Smooth muscle cell (in vitro differentiated cells): ENCODE results near the gene WDR5. TPM values are rescaled to one million over a fixed set of nuclear protein-coding genes. Genes with fewer than 3 reads are reported as not detected.

Experiments used
- DNase-seq: peaks from one replicate; lab custom pipeline; 2025; ENCODE audit not compliant: unreplicated experiment; lab: John Stamatoyannopoulos, UW
- H2AFZ ChIP-seq: fragments of 200-600 bp; sonication (generic); 2 replicates; pipeline ENCODE4 v1.6.0; 2016; ENCODE audit warnings: antibody characterized with exemption, low read depth, mild to moderate bottlenecking
- H3F3A ChIP-seq: fragments of 200-600 bp; sonication (generic); 2 replicates; pipeline ENCODE4 v1.6.0; 2017; ENCODE audit warnings: antibody characterized with exemption, low read depth
- H3K27ac ChIP-seq: fragments of 200-600 bp; sonication (generic); 2 replicates; pipeline ENCODE4 v1.5.1; 2016; ENCODE audit warnings: low read depth, mild to moderate bottlenecking
- H3K27me3 ChIP-seq: fragments of 200-600 bp; sonication (generic); 2 replicates; pipeline ENCODE4 v1.6.1; 2016; ENCODE audit warnings: low read depth, mild to moderate bottlenecking
- H3K36me3 ChIP-seq: fragments of 200-600 bp; sonication (generic); 2 replicates; pipeline ENCODE4 v1.5.1; 2016; ENCODE audit warnings: low read depth
- H3K4me1 ChIP-seq: fragments of 200-600 bp; sonication (generic); 2 replicates; pipeline ENCODE4 v1.5.1; 2016; ENCODE audit warnings: low read depth
- H3K4me2 ChIP-seq: fragments of 200-600 bp; sonication (generic); 2 replicates; pipeline ENCODE4 v1.6.0; 2016; ENCODE audit warnings: mild to moderate bottlenecking
- H3K4me3 ChIP-seq: fragments of 200-600 bp; sonication (generic); 2 replicates; pipeline ENCODE4 v1.5.1; 2016; ENCODE audit warnings: mild to moderate bottlenecking
- H3K79me2 ChIP-seq: fragments of 200-600 bp; sonication (generic); 2 replicates; pipeline ENCODE4 v1.6.0; 2016; ENCODE audit warnings: low read depth, mild to moderate bottlenecking
- H3K9ac ChIP-seq: fragments of 200-600 bp; sonication (generic); 2 replicates; pipeline ENCODE4 v1.6.0; 2016; ENCODE audit warnings: low read depth
- H3K9me3 ChIP-seq: fragments of 200-600 bp; sonication (generic); replicated peaks from 2 replicates; pipeline ENCODE4 v1.5.1; 2016; ENCODE audit warnings: low read depth
- H4K20me1 ChIP-seq: fragments of 200-600 bp; sonication (generic); 2 replicates; pipeline ENCODE4 v1.6.0; 2016; ENCODE audit warnings: low read depth
- CTCF ChIP-seq: fragments of 200-600 bp; sonication (generic); IDR thresholded peaks from 2 replicates; pipeline ENCODE4 v1.5.1; 2017; ENCODE audit warnings: borderline replicate concordance, mild to moderate bottlenecking, antibody characterized with exemption; ENCODE audit not compliant: insufficient read depth, poor library complexity, severe bottlenecking
- WGBS: methylation state at CpG from one replicate; pipeline ENCODE4 v1.1.7; 2016; ENCODE audit warnings: low lambda C conversion rate; 5-methylcytosine and 5-hydroxymethylcytosine counted together
- polyA plus RNA-seq: library from polyadenylated mRNA; unstranded; fragments of >200 nt; fragmentation: Nextera tagmentation; extraction: Ambion mirVana; gene quantifications from 2 replicates; pipeline ENCODE4 v1.2.1, GENCODE V29; 2016
- total RNA-seq: library from RNA; depleted of rRNA; stranded (reverse); fragments of >200 nt; gene quantifications from 2 replicates; pipeline ENCODE4 v1.2.3, GENCODE V29; 2014

Gene WDR5
- total and polyA plus RNA-seq, 2 experiments from 2014 or later = 9.8 to 15.7 TPM

GRCh38 chr9:134187891-134188385, 52.1 kb downstream of the WDR5 start:
- no peaks in the 10 kb centered on the region for H3K36me3 ChIP-seq
- H3K27me3 ChIP-seq = no peaks in the 10 kb centered on the region
- no peaks in the 10 kb centered on the region for H3K4me1 ChIP-seq
- WGBS = 94% methylated on average over 12 of the region's 12 CpGs
- no peaks in the 10 kb centered on the region for H3K9me3 ChIP-seq
- H3K9ac ChIP-seq = no peak overlapping the region
- H4K20me1 ChIP-seq = no peaks in the 10 kb centered on the region
- H3K4me3 ChIP-seq = no peak overlapping the region
- no peak for DNase-seq
- H3F3A ChIP-seq = no peaks in the 10 kb centered on the region
- no peak overlapping the region for H3K4me2 ChIP-seq
- no peak overlapping the region for H3K27ac ChIP-seq
- H2AFZ ChIP-seq = no peak overlapping the region
- TF ChIP-seq CTCF = no peak
- H3K79me2 ChIP-seq = no peaks in the 10 kb centered on the region

- H3K27me3 ChIP-seq = no peaks in the 10 kb centered on the region
- H3K4me1 ChIP-seq = no peaks in the 10 kb centered on the region
- no peaks in the 10 kb centered on the region for H3F3A ChIP-seq
- H3K9me3 ChIP-seq = no peaks in the 10 kb centered on the region
- no peak overlapping the region for H3K27ac ChIP-seq
- no peak overlapping the region for H3K4me3 ChIP-seq
- no peak for DNase-seq
- H3K4me2 ChIP-seq = no peak overlapping the region
- no peaks in the 10 kb centered on the region for H4K20me1 ChIP-seq
- no peak overlapping the region for H2AFZ ChIP-seq
- H3K36me3 ChIP-seq = no peaks in the 10 kb centered on the region
- TF ChIP-seq CTCF = no peak
- no peaks in the 10 kb centered on the region for H3K79me2 ChIP-seq
- H3K9ac ChIP-seq = no peak overlapping the region
- 78% methylated on average over 23 of the region's 23 CpGs for whole genome bisulfite sequencing
Measured at GRCh38 chr9:134188386-134189144, 52.7 kb downstream of the WDR5 start.

DNA sequence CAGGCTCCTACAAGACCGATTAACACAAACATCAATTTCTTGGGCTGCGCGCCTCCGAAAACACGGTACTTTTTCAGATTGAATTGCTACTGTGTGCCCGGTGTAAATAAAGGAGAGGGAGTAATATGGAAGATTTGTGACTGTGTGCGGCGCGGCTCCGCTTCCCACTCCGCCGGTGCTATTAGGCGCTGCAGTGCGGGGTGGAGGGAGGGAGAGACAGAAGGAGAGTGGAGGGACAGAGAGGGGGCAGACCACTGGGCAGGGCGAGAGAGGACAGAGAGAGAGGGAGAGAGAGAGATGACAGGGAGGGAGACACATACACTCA, 53.2 kb downstream of the WDR5 start:
- H3K79me2 ChIP-seq = no peaks in the 10 kb centered on the region
- H3K27me3 ChIP-seq = no peaks in the 10 kb centered on the region
- no peak overlapping the region for H3K4me3 ChIP-seq
- no peaks in the 10 kb centered on the region for H3F3A ChIP-seq
- H3K36me3 ChIP-seq = no peaks in the 10 kb centered on the region
- H3K4me2 ChIP-seq = peak overlapping the region; percentile 48
- no peaks in the 10 kb centered on the region for H3K9me3 ChIP-seq
- no peak for DNase-seq
- H4K20me1 ChIP-seq = no peaks in the 10 kb centered on the region
- H2AFZ ChIP-seq = peak overlapping the region; percentile 55
- WGBS = 78% methylated on average over 15 of the region's 15 CpGs
- no peak for TF ChIP-seq CTCF
- no peaks in the 10 kb centered on the region for H3K4me1 ChIP-seq
- H3K9ac ChIP-seq = no peak overlapping the region
- no peak overlapping the region for H3K27ac ChIP-seq
